NCI-H460 (cell line): Measurements from ENCODE around the gene CENPI. TPM values are rescaled to one million over a fixed set of nuclear protein-coding genes. Genes with fewer than 3 reads are reported as not detected.

Experiments used
- total RNA-seq: library from RNA; depleted of rRNA; stranded (reverse); fragments of >200 nt; shearing (Covaris generic); gene quantifications from 2 replicates; pipeline ENCODE4 v1.2.3, GENCODE V29; 2014; rRNA removed

The CENPI gene
- total RNA-seq, 1 experiment from 2014 or later: 26.9 TPM

Other genes starting within 250 kb of the CENPI start
- 0.78 and 1.4 TPM in 2 replicates for gene NOX1, start 223.8 kb upstream of the CENPI start, total RNA-seq
- gene XKRX, start 169.3 kb upstream of the CENPI start, total RNA-seq: 2.6 and 3.0 TPM in 2 replicates
- gene ARL13A, start 128.5 kb upstream of the CENPI start, total RNA-seq: not detected in 2 replicates
- gene TRMT2B, start 46.1 kb upstream of the CENPI start, total RNA-seq: 103 and 107 TPM in 2 replicates
- 0.69 and 0.74 TPM in 2 replicates for gene TMEM35A, start 19.3 kb upstream of the CENPI start, total RNA-seq
- 0.35 and 0.40 TPM in 2 replicates for gene DRP2, start 121.6 kb downstream of the CENPI start, total RNA-seq
- gene TAF7L, start 193.1 kb downstream of the CENPI start, total RNA-seq: not detected in 2 replicates